Endothelial cell of hepatic sinusoid (primary cell): ENCODE results near the gene NPEPPS.

Source experiments
- in situ Hi-C: cut with HindIII; loops from 2 replicates; pipeline ENCODE4 v1.10.0; 2017; ENCODE audit warnings: low sequenced_read_pairs

Gene NPEPPS

DNA sequence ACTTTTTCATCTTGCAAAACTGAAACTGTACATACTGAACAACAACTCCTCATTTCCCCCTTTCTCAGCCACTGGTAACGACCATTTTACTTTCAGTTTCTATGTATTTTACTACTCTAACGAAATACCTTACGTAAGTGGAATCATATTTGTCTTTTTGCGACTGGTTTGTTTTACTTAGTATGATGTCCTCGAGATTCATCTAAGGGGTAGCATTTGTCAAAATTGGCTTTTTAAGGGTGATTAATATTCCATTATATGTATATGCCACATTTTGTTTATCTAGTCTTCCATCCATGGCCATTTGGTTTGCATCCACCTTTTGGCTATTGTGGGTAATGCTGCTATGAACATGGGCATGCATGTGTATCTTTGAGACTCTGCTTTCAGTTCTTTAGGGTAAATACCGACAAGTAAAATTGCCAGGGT lies 129.2 kb downstream of the NPEPPS start:
- in situ Hi-C loops: no loop called here

DNA sequence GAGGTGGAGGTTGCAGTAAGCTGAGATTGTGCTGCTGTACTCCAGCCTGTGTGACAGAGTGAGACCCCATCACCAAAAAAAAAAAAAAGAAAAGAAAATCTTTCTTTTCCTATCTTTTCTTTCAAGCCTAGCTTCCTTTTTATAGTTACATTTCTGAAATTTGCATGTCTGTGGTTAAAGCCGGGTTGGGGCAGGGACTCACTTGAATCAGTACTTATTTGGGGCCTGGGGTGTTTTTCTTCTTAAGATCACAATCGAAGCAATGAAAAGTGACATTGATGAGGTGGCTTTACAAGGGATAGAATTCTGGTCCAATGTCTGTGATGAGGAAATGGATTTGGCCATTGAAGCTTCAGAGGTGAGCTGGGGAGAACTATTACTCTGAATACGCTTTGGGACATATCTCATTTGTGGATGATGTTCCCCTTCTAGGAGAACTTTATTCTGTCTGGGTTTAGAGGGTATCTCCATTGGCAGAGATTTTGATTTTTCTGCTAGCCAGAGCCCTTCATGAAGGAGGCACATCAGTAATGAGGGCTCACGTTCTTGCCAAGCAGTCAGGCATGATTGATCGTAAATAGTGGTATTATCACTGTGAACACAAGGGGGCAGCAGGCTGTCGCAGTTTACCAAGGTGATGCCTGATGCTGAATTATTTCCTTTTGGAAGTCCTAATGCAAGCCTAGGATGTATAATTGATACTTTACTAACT lies 133.2 kb downstream of the NPEPPS start:
- in situ Hi-C loops: no loop called here

DNA sequence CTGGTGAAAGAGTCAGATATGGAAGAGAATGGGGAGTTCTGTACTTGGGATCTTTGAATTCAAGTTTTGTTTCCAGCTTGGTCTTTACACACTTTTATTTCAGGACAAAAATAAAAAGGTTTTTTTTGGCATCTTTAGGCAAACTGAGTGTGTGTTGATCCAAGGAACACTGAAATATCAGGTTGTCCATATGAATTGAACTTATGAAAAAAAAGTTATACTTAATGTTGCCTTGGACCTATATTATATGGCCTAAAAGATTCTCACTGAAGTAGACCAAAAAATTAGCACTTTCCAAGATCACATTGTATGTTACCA lies 133.7 kb downstream of the NPEPPS start:
- in situ Hi-C loops: no loop called here

DNA sequence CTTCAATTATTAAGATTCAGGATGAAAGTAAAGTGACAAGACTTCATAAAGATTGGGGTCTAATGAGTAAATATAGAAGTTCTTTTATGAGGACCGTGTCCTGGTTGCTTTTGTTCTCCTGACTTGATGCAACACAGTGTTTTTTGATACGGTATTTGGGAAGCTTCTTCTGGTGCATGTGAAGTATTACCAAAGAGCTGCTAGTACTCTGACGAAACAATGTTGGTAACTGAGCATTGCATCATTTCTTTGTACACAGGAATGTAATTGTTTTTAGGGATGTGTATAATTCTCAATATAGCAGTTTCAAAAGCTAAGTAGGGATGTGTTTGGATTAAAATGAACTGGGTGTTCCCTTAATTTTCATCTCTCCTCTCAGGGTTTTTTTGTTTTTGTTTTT lies 134.7 kb downstream of the NPEPPS start:
- in situ Hi-C loops: no loop called here

DNA sequence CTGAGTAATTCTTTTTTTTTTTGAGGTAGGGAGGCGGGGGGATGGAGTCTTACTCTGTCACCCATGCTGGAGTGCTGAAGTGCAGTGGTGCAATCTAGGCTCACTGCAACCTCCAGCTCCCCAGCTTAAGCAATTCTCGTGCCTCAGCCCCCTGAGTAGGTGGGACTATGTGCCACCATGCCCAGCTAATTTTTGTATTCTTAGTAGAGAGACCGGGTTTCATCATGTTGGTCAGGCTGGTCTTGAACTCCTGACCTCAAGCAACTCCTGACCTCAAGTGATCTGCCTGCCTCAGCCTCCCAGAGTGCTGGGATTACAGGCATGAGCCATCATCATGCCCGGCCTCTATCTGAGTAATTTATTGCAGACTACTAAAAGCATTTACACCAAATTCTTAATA lies 138.2 kb downstream of the NPEPPS start:
- in situ Hi-C loops: no loop called here

DNA sequence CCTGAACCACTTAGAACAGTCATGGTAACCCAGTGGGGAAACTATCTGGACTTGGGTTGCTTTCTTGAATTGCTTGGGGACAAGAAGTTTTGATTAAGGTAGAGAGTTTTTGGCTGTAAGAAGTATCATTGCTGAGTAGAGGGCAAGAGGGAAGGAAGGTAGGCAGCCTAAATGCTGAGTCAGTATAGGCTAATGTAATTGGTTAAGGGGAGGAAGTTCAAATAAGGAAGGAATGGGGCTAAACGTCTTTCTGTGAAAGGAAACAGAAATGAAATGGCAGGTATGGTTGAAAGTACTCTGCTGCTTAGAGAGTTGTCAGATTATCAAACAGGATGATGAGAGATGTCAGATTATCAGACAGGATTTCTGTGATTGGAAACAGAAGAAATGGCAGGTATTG lies 139.2 kb downstream of the NPEPPS start:
- in situ Hi-C loops: loop anchor here (5.0 kb wide), 1 partner anchor 47 kb away; no protein-coding TSS in a partner anchor
